Spleen (tissue), 11 donors: ENCODE data around the gene EML6. TPM values are rescaled to one million over a fixed set of nuclear protein-coding genes. Genes with fewer than 3 reads are reported as not detected.

Experiments
- DNase-seq: peaks from one replicate; pipeline ENCODE4 v3.0.0-alpha.2; 2020
- H3K27ac ChIP-seq, 8 donors: fragments of 200-600 bp; sonication (generic) in 7 of 8; 1 replicate in 4 of 8; 2 replicates in 4 of 8; pipeline versions ENCODE4 v1.5.0 to v1.8.0; 2016 to 2021; ENCODE audit warnings: inconsistent platforms in 4 of 8, mild to moderate bottlenecking in 4 of 8, moderate library complexity in 1 of 8
- H3K27me3 ChIP-seq, 7 donors: fragments of 200-600 bp; sonication (generic) in 6 of 7; replicated peaks in 1 of 7; 1 replicate in 4 of 7; 2 replicates in 3 of 7; pipeline versions ENCODE4 v1.5.0 to v1.8.0; 2016 to 2021; ENCODE audit warnings: inconsistent platforms in 3 of 7, mild to moderate bottlenecking in 1 of 7
- H3K36me3 ChIP-seq, 6 donors: fragments of 200-600 bp; sonication (generic) in 5 of 6; 1 replicate in 4 of 6; 2 replicates in 2 of 6; pipeline versions ENCODE4 v1.5.0 to v1.8.0; 2016 to 2021; ENCODE audit warnings: inconsistent platforms in 2 of 6
- H3K4me1 ChIP-seq, 6 donors: fragments of 200-600 bp; sonication (generic) in 5 of 6; 1 replicate in 3 of 6; 2 replicates in 3 of 6; pipeline versions ENCODE4 v1.5.0 to v1.8.0; 2016 to 2021; ENCODE audit warnings: inconsistent platforms in 3 of 6
- H3K4me3 ChIP-seq, 8 donors: fragments of 200-600 bp; sonication (generic) in 7 of 8; 1 replicate in 4 of 8; 2 replicates in 4 of 8; pipeline versions ENCODE4 v1.5.0 to v1.8.0; 2016 to 2021; ENCODE audit warnings: inconsistent platforms in 4 of 8, mild to moderate bottlenecking in 4 of 8, moderate library complexity in 2 of 8
- H3K9me3 ChIP-seq, 8 donors: fragments of 200-600 bp; sonication (generic) in 7 of 8; 1 replicate in 4 of 8; 2 replicates in 4 of 8; pipeline versions ENCODE4 v1.5.0 to v1.8.0; 2016 to 2021; ENCODE audit warnings: inconsistent platforms in 4 of 8
- POLR2A ChIP-seq, 3 donors: fragments of 450-650 bp; IDR thresholded peaks; one replicate each; pipeline ENCODE4 v1.5.1; 2017; ENCODE audit warnings: antibody characterized with exemption in 3 of 3, mild to moderate bottlenecking in 1 of 3
- POLR2AphosphoS5 ChIP-seq, 3 donors: sonication (generic); formaldehyde crosslinking; IDR thresholded peaks; one replicate each; pipeline ENCODE4 v1.5.1; 2017; ENCODE audit warnings: antibody characterized with exemption in 3 of 3
- WGBS, 5 donors: extraction: QIAGEN DNeasy Blood & Tissue Kit in 3 of 5; methylation state at CpG; one replicate each; pipeline versions ENCODE4 v1.1.5 to v1.1.7; 2013 to 2018; 5-methylcytosine and 5-hydroxymethylcytosine counted together
- intact Hi-C: fragments of 100-400 bp; cut with DNase I; formaldehyde crosslinking; loops from one replicate; pipeline ENCODE4 v1.15.0; 2023; ENCODE audit warnings: low total_unique reads
- polyA plus RNA-seq, 3 donors: library from polyadenylated mRNA; stranded (reverse); fragments of 200-250 nt; gene quantifications; one replicate each; pipeline ENCODE4 v1.2.1, GENCODE V29; 2013
- total RNA-seq, 7 donors: library from RNA; depleted of rRNA in 3 of 7; stranded (reverse); fragments of >200 nt in 3 of 7; fragmentation: NEBNext Ultra II Directional in 4 of 7; extraction: Animal tissue kit (Norgen Biotek cat#: 25700) in 4 of 7; gene quantifications; one replicate each; pipeline versions ENCODE4 v1.1.0 to v1.2.1, GENCODE V29; 2016 to 2021
- TF ChIP-seq, protein P1 (sequence below), 11 experiments: fragments of 200-600 bp in 7 of 11; fragments of 450-650 bp in 4 of 11; sonication (generic) in 4 of 11; IDR thresholded peaks in 8 of 11; conservative IDR thresholded peaks in 3 of 11; 1 replicate in 7 of 11; 2 replicates in 4 of 11; pipeline versions ENCODE4 v1.4.0 to v1.8.0; 2016 to 2021; ENCODE audit warnings: antibody characterized with exemption in 11 of 11, inconsistent platforms in 4 of 11, mild to moderate bottlenecking in 1 of 11
- donor health status: healthy with polysubstance abuse.
- donor health status: DM: no; HTN: no; CAD: no; lungs with moderate emphysema.
- donor health status: DM: no; HTN: no; CAD: no.
- donor health status: Bipolar disorder and iron deficiency.
- donor health status: healthy.
- donor health status: DM: no; HTN: no; CAD: no.
- donor health status: DM: yes; HTN: yes; CAD: no.

The EML6 gene
- total and polyA plus RNA-seq, 10 donors, result 4.7 to 18.2 (median 7.6) TPM

DNA sequence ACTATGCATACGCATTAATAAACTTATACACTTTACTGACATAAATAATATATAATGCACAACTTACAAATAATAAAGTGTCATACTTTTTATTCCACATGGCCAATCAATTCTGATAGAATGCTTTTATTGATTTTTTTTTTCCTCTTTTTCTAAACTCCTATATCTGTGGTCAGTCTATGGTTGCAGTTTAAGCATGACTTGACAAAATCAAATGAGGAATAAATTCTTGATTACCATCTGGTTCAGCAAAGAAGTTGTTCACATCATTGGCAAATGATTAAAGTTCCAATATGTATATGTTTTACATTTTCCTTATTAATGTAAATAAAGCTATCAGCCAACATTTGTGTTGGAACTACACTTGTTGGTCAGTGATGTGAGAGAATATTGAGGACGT, 83.5 kb downstream of the EML6 start:
- intact Hi-C loops, result no loop called here
- WGBS, 5 donors, result 91 to 94% (median 93%) methylated on average over 2 of the region's 2 CpGs
- Histone ChIP-seq H3K27me3 (no peaks in the 10 kb centered on the region), H3K4me3 (no peak overlapping the region), H3K9me3 (peaks cover 0 to 11% (median 6%) of the 10 kb centered on the region in 8 donors), H3K27ac (no peak overlapping the region), H3K4me1 (no peaks in the 10 kb centered on the region), H3K36me3 (no peaks in the 10 kb centered on the region)
- TF ChIP-seq POLR2A (IDR thresholded peaks at IDR 0.05), result no peak
- no peak for DNase-seq

DNA sequence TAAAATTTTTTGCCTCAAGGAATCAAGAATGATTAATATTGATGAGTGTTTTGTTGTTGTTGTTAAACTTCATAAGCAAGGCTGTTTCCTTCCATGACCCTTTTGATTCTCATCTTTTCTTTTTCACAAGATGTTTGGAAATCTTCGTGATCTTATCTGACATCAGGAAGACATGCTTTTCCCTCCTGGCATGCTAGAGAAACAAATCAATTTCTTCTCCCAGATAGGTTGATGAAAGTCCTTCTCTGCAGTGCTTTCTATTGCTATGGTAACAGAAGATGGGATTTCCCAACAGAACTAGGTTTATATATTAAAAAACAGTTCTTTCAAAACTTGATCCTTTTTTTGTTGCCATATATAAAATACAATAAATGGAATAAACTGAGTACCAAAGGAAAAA, 85.2 kb downstream of the EML6 start:
- 58 to 81% (median 66%) methylated on average over 1 of the region's 1 CpG for WGBS, 5 donors
- peaks cover 0 to 11% (median 6%) of the 10 kb centered on the region in 8 donors for H3K9me3 ChIP-seq
- no peak for DNase-seq
- TF ChIP-seq POLR2A (IDR thresholded peaks at IDR 0.05), result no peak
- TF ChIP-seq POLR2AphosphoS5 (IDR thresholded peaks at IDR 0.05), result no peak
- TF ChIP-seq, protein P1, sequence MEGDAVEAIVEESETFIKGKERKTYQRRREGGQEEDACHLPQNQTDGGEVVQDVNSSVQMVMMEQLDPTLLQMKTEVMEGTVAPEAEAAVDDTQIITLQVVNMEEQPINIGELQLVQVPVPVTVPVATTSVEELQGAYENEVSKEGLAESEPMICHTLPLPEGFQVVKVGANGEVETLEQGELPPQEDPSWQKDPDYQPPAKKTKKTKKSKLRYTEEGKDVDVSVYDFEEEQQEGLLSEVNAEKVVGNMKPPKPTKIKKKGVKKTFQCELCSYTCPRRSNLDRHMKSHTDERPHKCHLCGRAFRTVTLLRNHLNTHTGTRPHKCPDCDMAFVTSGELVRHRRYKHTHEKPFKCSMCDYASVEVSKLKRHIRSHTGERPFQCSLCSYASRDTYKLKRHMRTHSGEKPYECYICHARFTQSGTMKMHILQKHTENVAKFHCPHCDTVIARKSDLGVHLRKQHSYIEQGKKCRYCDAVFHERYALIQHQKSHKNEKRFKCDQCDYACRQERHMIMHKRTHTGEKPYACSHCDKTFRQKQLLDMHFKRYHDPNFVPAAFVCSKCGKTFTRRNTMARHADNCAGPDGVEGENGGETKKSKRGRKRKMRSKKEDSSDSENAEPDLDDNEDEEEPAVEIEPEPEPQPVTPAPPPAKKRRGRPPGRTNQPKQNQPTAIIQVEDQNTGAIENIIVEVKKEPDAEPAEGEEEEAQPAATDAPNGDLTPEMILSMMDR (IDR thresholded peaks at IDR 0.05 in 8 of 11, conservative IDR thresholded peaks at IDR 0.05 in 3 of 11), result no peak
- H3K36me3 ChIP-seq, result no peaks in the 10 kb centered on the region
- H3K27ac ChIP-seq, result no peak overlapping the region
- no peak overlapping the region for H3K4me3 ChIP-seq
- intact Hi-C loops, result no loop called here
- no peaks in the 10 kb centered on the region for H3K27me3 ChIP-seq
- H3K4me1 ChIP-seq, result no peaks in the 10 kb centered on the region

DNA sequence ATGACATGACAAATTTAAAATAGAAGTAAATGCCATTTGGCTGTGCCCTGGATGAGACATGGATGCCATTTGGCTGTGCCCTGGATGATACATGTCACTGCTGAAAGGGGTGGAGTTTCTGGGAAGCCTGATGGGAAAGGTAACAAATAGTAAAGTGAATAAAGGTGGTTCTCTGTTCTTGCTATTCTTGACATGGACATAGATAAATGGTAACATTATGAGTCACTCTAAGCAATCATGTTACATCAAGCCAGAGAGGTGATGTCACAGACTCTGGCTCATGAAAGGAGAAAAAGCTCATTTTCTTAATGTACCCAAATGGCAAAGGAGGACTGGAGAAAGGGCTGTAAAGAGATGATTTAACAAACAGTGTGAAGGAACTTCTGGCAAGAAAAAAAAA, 86.4 kb downstream of the EML6 start:
- no peak overlapping the region for H3K27ac ChIP-seq
- intact Hi-C loops, result no loop called here
- no peaks in the 10 kb centered on the region for H3K36me3 ChIP-seq
- H3K4me3 ChIP-seq, result no peak overlapping the region
- no peak for TF ChIP-seq POLR2A (IDR thresholded peaks at IDR 0.05)
- TF ChIP-seq, protein P1 (IDR thresholded peaks at IDR 0.05 in 8 of 11, conservative IDR thresholded peaks at IDR 0.05 in 3 of 11), result no peak
- no peak for TF ChIP-seq POLR2AphosphoS5 (IDR thresholded peaks at IDR 0.05)
- no peak for DNase-seq
- no peaks in the 10 kb centered on the region for H3K27me3 ChIP-seq
- no peaks in the 10 kb centered on the region for H3K4me1 ChIP-seq
- H3K9me3 ChIP-seq, result peaks cover 0 to 8% (median 5%) of the 10 kb centered on the region in 8 donors

- H3K36me3 ChIP-seq, result no peaks in the 10 kb centered on the region
- no peaks in the 10 kb centered on the region for H3K4me1 ChIP-seq
- peaks cover 0 to 3% (median under 1%) of the 10 kb centered on the region in 8 donors for H3K9me3 ChIP-seq
- no peaks in the 10 kb centered on the region for H3K27me3 ChIP-seq
- DNase-seq, result no peak
- intact Hi-C loops, result no loop called here
- TF ChIP-seq POLR2AphosphoS5 (IDR thresholded peaks at IDR 0.05), result no peak
- no peak for TF ChIP-seq POLR2A (IDR thresholded peaks at IDR 0.05)
- TF ChIP-seq, protein P1 (IDR thresholded peaks at IDR 0.05 in 8 of 11, conservative IDR thresholded peaks at IDR 0.05 in 3 of 11), result no peak
- 89 to 92% (median 90%) methylated on average over 3 of the region's 3 CpGs for WGBS, 5 donors
- H3K4me3 ChIP-seq, result no peak overlapping the region
- H3K27ac ChIP-seq, result no peak overlapping the region
These were observed 86.8 kb downstream of the EML6 start for GRCh38 chr2:54810246-54810645.

- H3K9me3 ChIP-seq, result no peaks in the 10 kb centered on the region
- WGBS, 5 donors, result 82 to 95% (median 93%) methylated on average over 1 of the region's 1 CpG
- no peaks in the 10 kb centered on the region for H3K36me3 ChIP-seq
- no peaks in the 10 kb centered on the region for H3K4me1 ChIP-seq
- intact Hi-C loops, result no loop called here
- H3K4me3 ChIP-seq, result no peak overlapping the region
- TF ChIP-seq POLR2A (IDR thresholded peaks at IDR 0.05), result no peak
- TF ChIP-seq, protein P1 (IDR thresholded peaks at IDR 0.05 in 8 of 11, conservative IDR thresholded peaks at IDR 0.05 in 3 of 11), result no peak
- no peaks in the 10 kb centered on the region for H3K27me3 ChIP-seq
- H3K27ac ChIP-seq, result no peak overlapping the region
- DNase-seq, result no peak
These were observed 90.1 kb downstream of the EML6 start for GRCh38 chr2:54813584-54813983.
